Tracheal epithelial cell (primary cell): ENCODE data around the gene KCNJ16. TPM values are rescaled to one million over a fixed set of nuclear protein-coding genes. Genes with fewer than 3 reads are reported as not detected.

Experiments
- total RNA-seq: library from RNA; depleted of rRNA; stranded (reverse); fragments of >200 nt; gene quantifications from 2 replicates; pipeline ENCODE4 v1.2.1, GENCODE V29; 2014

The KCNJ16 gene
- total RNA-seq: 0.21 and 17.1 TPM in 2 replicates

DNA sequence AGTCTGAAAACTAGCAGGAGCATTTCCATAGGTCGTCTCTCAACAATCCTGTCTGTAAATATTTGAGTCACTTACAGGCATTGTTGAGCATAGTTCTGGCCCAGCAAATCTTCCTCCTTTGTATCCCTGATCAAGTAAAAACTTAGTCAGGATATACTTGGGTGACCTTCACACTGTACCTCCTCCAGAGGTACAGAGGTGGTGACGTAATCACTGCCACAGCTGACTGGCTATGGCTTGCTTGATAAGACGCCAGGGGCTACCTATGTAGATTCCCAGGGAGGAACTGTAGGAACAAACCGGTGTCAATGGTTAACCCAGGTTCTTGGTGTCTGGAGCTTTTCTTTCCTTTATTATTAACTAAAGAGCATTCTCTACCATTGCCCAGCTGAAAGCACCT, at the start of gene KCNJ16:
Gene KCNJ16 (plus strand): TSS at position 270 of the 400 bp plus-strand sequence. CDS start 56,863 bp downstream, outside the sequence.

DNA sequence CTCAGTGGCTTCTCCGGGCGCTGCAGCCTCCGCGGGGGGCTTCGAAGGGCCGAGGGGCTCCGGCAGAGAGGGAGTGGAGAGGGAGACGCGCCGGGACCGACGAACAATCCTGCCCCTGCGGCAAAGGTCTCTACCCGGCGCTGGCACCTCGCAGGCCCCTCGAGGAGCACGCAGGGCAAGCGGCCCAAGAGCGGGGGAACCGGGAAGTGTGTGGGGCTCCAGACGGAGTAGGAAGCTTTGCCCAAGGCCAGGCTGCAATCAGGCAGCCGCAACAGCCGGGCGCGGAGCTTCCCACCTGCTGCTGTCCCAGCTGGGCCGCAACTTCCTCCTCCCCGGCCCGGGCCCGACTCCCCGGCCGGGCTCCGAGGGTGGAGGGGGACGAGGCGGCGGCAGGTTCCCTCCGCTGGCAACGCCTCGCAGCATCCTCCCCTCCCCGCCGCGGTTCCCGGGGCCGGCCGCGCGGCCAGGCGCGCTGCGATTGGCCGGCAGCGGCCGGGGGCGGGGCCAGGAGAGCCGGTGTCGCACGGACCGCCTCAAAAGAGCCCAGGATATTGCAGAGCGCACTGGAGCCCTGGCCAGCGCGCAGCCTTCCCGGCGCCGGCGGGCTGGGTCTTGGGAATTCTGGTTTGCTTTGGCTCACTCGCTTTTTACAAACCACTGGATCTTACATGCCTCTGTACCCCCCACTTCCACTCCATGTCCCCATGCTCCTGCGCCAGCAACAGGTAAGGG, 94.1 kb downstream of the KCNJ16 start, which contains the start of gene KCNJ2:
Gene KCNJ2 (plus strand): TSS at position 556 of the 732 bp plus-strand sequence. CDS start 5,508 bp downstream, outside the sequence.

Other genes starting within 250 kb of the KCNJ16 start
- gene KCNJ2, start 94.3 kb downstream of the KCNJ16 start, total RNA-seq: 0.72 and 1.3 TPM in 2 replicates